ENCODE measurements around the gene DCAF5.
"Not testable (repeated sequence)": the region's sequence is repeated elsewhere in the genome, so short reads cannot be mapped to it uniquely, and the experiment has no call there.

Gene DCAF5

DNA sequence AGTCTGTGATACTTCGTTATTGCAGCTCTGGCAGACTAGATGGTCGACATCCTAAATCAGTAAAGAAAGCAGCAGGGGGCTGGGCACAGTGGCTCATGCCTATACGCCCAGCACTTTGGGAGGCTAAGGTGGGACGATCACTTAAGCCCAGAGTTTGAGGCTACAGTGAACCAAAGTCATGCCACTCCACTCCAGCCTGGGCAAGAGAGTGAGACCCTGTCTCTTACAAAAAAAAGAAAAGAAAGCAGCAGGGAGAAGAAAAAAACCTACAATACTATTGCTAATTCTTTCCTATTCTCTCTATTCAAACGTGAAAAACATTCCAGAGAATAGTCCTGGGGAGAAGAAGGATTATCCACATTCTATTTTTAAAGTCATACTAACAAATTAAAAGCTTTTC lies 79.5 kb downstream of the DCAF5 start:
- H3K79me2 ChIP-seq (ENCODE audit: control insufficient read depth, insufficient read depth, low read length, unreplicated experiment): peaks cover 10% of the 10 kb centered on the region
- H3K4me3 ChIP-seq (ENCODE audit: low read depth, low read length): no peak overlapping the region
- peaks cover 26% of the 10 kb centered on the region for H3K36me3 ChIP-seq (ENCODE audit: insufficient read depth, low read length)
- H2AFZ ChIP-seq (ENCODE audit: low read length, unreplicated experiment): no peak overlapping the region
- H3K27ac ChIP-seq (ENCODE audit: low read depth, low read length): no peak overlapping the region
- H3K4me1 ChIP-seq (ENCODE audit: control insufficient read depth, insufficient read depth, low read length, unreplicated experiment): peaks cover 10% of the 10 kb centered on the region
- H3K27me3 ChIP-seq (ENCODE audit: insufficient read depth, low read length): no peaks in the 10 kb centered on the region

DNA sequence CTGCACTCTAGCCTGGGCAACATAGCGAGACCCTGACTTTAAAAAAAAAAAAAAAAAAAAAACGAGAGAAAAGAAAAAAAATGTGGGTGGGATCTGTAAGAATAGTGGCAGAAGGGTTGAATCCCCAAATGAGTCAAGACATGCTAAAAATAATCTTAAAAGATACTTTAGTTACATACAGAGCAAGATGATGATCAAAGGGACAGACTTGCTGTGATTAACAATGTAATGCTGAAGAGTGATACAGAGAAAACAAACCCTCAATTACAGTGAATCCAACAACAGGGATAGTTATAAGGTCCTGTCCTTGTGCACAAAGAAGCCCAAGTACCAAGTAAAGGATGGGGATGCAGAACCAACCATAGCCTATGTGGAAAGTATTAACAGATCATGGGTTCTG lies 80.3 kb downstream of the DCAF5 start:
- Histone ChIP-seq H3K79me2 (ENCODE audit: control insufficient read depth, insufficient read depth, low read length, unreplicated experiment) (peaks cover 10% of the 10 kb centered on the region), H3K36me3 (ENCODE audit: insufficient read depth, low read length) (peaks cover 26% of the 10 kb centered on the region), H3K4me3 (ENCODE audit: low read depth, low read length) (no peak overlapping the region), H3K27me3 (ENCODE audit: insufficient read depth, low read length) (no peaks in the 10 kb centered on the region), H2AFZ (ENCODE audit: low read length, unreplicated experiment) (no peak overlapping the region), H3K4me1 (ENCODE audit: control insufficient read depth, insufficient read depth, low read length, unreplicated experiment) (peaks cover 3% of the 10 kb centered on the region), H3K27ac (ENCODE audit: low read depth, low read length) (no peak overlapping the region)

DNA sequence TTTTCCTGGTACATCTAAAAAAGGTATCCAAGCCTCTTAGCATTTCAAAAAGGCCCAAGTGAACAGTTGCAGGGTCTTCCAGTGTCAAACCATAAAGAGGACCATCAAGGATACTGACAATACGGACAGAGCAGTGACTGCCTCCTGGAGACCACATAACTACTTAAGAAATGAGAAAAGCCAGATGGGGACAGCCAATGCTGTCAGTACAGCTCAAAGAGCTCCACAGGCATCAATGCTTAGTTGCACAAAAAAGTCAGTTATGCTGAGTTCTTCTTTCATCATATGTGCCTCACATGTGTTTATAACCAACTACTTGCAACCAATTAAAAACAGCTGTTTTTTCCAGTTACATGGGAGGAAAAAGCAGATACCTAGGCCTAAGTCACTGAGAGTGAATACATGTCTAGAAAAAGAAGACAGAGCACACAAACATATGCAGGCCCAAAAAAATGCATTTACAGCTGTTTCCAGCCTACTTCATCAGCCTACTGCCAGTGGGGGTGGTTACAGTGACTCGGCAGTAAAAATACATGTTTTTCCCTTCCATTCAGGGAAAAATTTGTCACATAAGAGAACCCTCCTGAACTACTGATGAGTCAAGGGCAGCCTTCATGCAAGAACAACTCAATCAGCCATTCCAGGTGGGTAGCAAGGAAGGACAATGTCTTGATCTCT lies 84.0 kb downstream of the DCAF5 start:
- Histone ChIP-seq H3K4me3 (ENCODE audit: low read depth, low read length) (no peak overlapping the region), H3K36me3 (ENCODE audit: insufficient read depth, low read length) (peaks cover 19% of the 10 kb centered on the region), H3K4me1 (ENCODE audit: control insufficient read depth, insufficient read depth, low read length, unreplicated experiment) (no peaks in the 10 kb centered on the region), H2AFZ (ENCODE audit: low read length, unreplicated experiment) (no peak overlapping the region), H3K79me2 (ENCODE audit: control insufficient read depth, insufficient read depth, low read length, unreplicated experiment) (no peaks in the 10 kb centered on the region), H3K27me3 (ENCODE audit: insufficient read depth, low read length) (no peaks in the 10 kb centered on the region), H3K27ac (ENCODE audit: low read depth, low read length) (peak overlapping the region; percentile 20; the same call in 1 of the 2 replicates)

DNA sequence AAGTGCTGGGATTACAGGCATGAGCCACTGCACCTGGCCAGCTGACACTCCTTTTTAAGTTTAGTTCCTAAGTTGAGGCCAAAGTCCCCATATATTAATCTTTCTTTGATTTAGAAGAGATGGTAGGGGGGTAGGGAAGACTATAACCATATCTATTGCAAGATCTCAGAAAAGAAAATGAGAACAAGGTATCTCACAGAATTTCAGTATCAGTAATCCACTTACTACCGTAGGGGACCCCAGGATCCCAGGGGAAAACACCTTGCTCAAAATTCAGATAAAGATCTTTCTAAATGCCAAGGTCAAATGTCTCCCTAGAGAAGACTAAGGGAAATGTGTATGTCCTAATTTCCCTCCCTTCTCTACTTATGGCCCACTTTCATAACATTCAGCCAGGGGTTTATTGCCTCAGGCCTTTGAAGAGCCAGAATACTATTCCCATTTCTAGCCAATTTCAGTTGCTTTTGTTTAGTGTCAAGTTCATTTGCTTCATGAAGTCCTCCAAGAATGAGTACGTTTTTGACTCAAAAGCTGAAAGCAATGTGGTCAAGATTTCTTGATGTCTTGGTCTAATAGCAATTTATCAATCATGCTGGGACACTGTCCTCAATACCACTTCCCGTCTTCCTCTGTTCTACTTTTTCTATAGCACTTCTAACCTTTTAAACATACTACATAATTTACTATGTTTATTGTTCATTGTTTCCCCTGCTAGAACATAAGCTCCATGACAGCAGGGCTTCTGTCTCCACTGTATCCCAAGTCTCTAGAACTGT lies 86.3 kb downstream of the DCAF5 start:
- Histone ChIP-seq H3K4me1 (ENCODE audit: control insufficient read depth, insufficient read depth, low read length, unreplicated experiment) (no peaks in the 10 kb centered on the region), H3K79me2 (ENCODE audit: control insufficient read depth, insufficient read depth, low read length, unreplicated experiment) (no peaks in the 10 kb centered on the region), H3K36me3 (ENCODE audit: insufficient read depth, low read length) (peaks cover 24% of the 10 kb centered on the region), H3K27me3 (ENCODE audit: insufficient read depth, low read length) (no peaks in the 10 kb centered on the region), H3K27ac (ENCODE audit: low read depth, low read length) (no peak overlapping the region), H3K4me3 (ENCODE audit: low read depth, low read length) (no peak overlapping the region), H2AFZ (ENCODE audit: low read length, unreplicated experiment) (no peak overlapping the region)

DNA sequence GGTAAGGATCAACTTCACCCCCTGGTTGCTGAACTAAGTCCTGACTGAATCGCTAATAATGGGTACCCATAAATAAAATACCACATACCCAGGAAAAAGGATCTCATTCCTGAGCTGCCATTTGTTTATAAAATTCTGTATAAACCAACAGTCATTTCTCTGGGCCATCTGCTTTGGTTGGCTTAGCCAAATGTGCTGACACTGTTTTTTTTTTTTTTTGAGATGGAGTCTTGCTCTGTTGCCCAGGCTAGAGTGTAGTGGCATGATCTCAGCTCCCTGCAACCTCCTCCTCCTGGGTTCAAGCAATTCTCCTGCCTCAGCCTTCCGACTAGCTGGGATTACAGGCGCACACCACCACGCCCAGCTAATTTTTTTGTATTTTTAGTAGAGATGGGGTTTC lies 87.0 kb downstream of the DCAF5 start:
- H3K36me3 ChIP-seq (ENCODE audit: insufficient read depth, low read length): peaks cover 30% of the 10 kb centered on the region
- not testable (repeated sequence) for H3K27ac ChIP-seq (ENCODE audit: low read depth, low read length)

DNA sequence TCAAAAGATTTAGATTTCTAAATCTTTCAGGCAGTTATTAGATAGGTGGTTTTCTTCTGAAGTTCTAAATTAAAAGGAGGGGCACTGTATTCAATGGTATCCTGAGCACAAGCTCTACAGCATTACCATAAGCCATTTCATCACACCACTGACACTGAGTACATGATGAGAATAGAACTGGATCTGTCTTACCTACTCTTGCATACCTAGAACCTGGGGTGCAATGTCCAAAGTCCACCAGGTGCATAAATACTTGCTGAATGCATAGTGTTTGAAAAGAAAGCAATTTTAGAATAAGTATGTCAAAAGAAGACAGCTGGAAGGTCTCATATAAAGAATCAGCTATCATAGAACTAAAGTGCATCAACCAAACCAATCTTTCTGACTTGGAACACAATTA lies 88.3 kb downstream of the DCAF5 start:
- peaks cover 9% of the 10 kb centered on the region for H3K4me1 ChIP-seq (ENCODE audit: control insufficient read depth, insufficient read depth, low read length, unreplicated experiment)
- H3K36me3 ChIP-seq (ENCODE audit: insufficient read depth, low read length): peaks cover 28% of the 10 kb centered on the region
- no peak overlapping the region for H3K27ac ChIP-seq (ENCODE audit: low read depth, low read length)

More for the DNA sequence above, 87.0 kb downstream of the DCAF5 start:
- not testable (repeated sequence) for H3K4me1 ChIP-seq (ENCODE audit: control insufficient read depth, insufficient read depth, low read length, unreplicated experiment); H3K4me3 ChIP-seq (ENCODE audit: low read depth, low read length); H2AFZ ChIP-seq (ENCODE audit: low read length, unreplicated experiment); H3K27me3 ChIP-seq (ENCODE audit: insufficient read depth, low read length); H3K79me2 ChIP-seq (ENCODE audit: control insufficient read depth, insufficient read depth, low read length, unreplicated experiment)

DNA sequence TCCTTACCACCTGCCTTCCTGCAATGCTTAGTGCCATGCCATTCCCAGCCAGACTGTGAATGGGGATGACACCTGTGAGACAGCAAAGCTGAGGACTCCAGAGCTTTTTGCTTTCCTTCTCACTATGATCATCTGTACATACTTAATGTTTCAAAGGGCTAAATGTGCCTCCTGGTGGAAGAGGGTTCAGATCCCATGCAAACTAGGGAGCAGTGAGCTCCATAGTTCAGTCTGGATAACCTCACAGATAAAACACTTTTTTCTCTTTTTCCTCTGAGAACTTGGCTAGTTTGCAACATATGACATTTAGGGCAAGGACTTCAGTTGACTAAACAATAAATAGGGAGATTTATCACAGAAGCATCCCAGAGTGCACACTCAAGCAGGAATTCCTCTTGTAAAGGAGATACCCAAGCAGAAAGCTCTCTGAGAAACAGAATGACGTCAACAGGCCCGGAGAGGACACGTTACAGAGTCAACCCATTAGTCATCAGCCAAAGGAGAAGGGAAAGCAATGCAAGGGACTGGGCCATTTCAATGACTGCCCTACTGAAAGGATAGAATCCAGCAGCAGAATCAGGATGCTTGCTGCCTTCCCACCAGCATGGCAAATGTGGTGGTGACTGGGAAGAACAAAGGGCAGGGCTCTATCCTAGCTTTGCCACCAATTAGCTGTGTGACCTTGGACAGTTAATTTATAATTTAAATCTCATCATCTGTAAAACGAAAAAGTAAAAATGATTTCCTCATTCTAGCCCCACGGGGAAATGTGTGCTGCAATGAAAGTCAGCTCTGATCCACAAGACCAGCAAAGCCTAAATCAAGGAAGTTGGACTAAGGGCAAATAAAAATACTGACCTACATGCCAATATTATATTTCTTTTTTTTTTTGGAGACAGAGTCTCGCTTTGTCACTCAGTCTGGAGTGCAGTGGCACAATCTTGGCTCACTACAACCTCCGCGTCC lies 93.0 kb downstream of the DCAF5 start:
- Histone ChIP-seq H3K27ac (ENCODE audit: low read depth, low read length) (peak overlapping the region; percentile 84), H3K4me1 (ENCODE audit: control insufficient read depth, insufficient read depth, low read length, unreplicated experiment) (peaks cover 31% of the 10 kb centered on the region), H3K36me3 (ENCODE audit: insufficient read depth, low read length) (peaks cover 34% of the 10 kb centered on the region), H3K4me3 (ENCODE audit: low read depth, low read length) (no peak overlapping the region; the same call in 1 of the 2 replicates), H3K27me3 (ENCODE audit: insufficient read depth, low read length) (no peaks in the 10 kb centered on the region), H2AFZ (ENCODE audit: low read length, unreplicated experiment) (no peak overlapping the region), H3K79me2 (ENCODE audit: control insufficient read depth, insufficient read depth, low read length, unreplicated experiment) (no peaks in the 10 kb centered on the region)

More for the DNA sequence above, 88.3 kb downstream of the DCAF5 start:
- Histone ChIP-seq H3K27me3 (ENCODE audit: insufficient read depth, low read length) (no peaks in the 10 kb centered on the region), H3K79me2 (ENCODE audit: control insufficient read depth, insufficient read depth, low read length, unreplicated experiment) (no peaks in the 10 kb centered on the region), H3K4me3 (ENCODE audit: low read depth, low read length) (no peak overlapping the region), H2AFZ (ENCODE audit: low read length, unreplicated experiment) (no peak overlapping the region)

DNA sequence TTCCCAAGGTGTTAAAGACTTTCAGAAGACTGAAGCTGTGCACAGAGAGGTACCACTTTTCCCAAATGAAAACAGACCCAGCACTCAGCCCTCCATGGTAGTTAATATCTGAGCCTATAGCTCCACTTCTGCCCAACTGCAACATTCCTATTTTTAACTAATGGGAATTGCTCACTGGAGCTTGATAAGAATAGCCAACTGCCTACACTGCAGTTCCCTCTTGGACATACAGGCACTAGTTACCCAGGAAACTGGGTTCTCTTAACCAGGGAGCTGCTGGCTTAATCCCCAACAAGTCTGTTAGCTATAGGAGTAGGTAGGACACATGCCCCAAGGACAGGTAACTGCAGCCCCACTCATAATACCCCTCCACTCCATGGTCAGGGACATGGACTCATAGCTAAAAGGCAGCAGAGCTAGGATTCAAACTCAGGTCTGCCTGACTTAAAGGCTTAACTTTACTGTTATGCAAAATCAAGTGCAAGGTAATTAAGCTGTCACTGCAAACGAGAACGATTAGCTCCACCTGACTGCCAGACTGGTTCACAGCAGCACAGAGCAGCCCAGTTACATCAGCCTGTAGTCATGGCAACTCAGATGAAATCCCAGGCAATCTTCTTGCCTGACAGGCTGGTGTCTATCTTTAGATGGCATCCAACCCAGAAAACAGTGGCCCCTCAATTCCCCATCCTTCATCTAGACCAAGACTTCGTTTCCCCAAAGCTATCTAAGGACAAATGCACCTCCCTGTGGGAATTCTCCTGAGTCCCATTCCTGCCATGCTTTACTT lies 96.7 kb downstream of the DCAF5 start:
- no peak overlapping the region for H2AFZ ChIP-seq (ENCODE audit: low read length, unreplicated experiment)
- H3K79me2 ChIP-seq (ENCODE audit: control insufficient read depth, insufficient read depth, low read length, unreplicated experiment): no peaks in the 10 kb centered on the region
- H3K27ac ChIP-seq (ENCODE audit: low read depth, low read length): peak overlapping the region; percentile 81
- peaks cover 31% of the 10 kb centered on the region for H3K36me3 ChIP-seq (ENCODE audit: insufficient read depth, low read length)
- H3K4me3 ChIP-seq (ENCODE audit: low read depth, low read length): no peak overlapping the region
- no peaks in the 10 kb centered on the region for H3K27me3 ChIP-seq (ENCODE audit: insufficient read depth, low read length)
- peaks cover 40% of the 10 kb centered on the region for H3K4me1 ChIP-seq (ENCODE audit: control insufficient read depth, insufficient read depth, low read length, unreplicated experiment)

DNA sequence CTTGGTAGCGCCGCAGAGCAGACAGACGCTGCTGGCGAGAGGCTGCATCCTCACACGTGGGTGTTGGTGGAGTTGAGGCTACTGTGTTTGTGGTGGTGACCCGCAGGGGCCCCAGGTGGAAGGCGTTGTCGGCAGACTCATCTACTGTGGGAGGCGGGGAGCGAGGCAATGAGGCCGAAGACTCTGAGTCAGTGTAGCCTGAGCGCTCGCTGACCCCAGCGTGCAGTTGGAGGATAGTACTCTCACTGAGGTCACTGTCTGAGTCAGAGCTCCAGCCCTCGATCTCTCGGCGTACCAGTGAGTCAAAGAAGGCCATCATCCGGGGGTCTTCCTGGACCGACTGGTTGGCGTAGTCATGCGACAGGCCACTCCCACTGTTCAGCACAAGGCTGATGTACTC lies 97.8 kb downstream of the DCAF5 start:
- Histone ChIP-seq H3K27me3 (ENCODE audit: insufficient read depth, low read length) (no peaks in the 10 kb centered on the region), H3K36me3 (ENCODE audit: insufficient read depth, low read length) (peaks cover 28% of the 10 kb centered on the region; the same call in 1 of the 2 replicates), H3K79me2 (ENCODE audit: control insufficient read depth, insufficient read depth, low read length, unreplicated experiment) (no peaks in the 10 kb centered on the region), H3K4me3 (ENCODE audit: low read depth, low read length) (no peak overlapping the region), H2AFZ (ENCODE audit: low read length, unreplicated experiment) (no peak overlapping the region), H3K4me1 (ENCODE audit: control insufficient read depth, insufficient read depth, low read length, unreplicated experiment) (peaks cover 46% of the 10 kb centered on the region), H3K27ac (ENCODE audit: low read depth, low read length) (peak overlapping the region; percentile 81)

DNA sequence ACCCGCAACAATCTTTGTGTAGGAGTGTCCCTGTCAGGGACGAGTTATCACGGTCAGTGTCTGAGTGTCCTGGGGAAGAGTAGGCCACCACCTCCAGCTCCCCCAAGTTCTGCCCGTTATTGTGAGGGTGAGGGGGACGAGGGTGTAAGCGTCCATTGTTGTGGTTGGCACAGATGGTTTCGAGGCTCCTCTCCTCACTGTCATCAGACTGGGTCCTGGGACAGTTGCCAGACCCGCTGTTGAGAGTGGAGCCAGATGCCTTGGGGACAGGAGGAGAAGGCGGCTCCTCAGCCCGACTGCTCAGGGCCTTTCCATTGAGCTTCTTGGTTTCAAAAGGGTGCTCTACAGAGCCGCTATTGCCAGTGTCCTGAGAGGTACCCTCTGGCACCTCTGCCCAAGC lies 98.9 kb downstream of the DCAF5 start:
- Histone ChIP-seq H3K4me3 (ENCODE audit: low read depth, low read length) (no peak overlapping the region), H3K4me1 (ENCODE audit: control insufficient read depth, insufficient read depth, low read length, unreplicated experiment) (peaks cover 48% of the 10 kb centered on the region), H3K36me3 (ENCODE audit: insufficient read depth, low read length) (peaks cover 24% of the 10 kb centered on the region; the same call in 1 of the 2 replicates), H3K27ac (ENCODE audit: low read depth, low read length) (no peak overlapping the region), H3K27me3 (ENCODE audit: insufficient read depth, low read length) (no peaks in the 10 kb centered on the region), H2AFZ (ENCODE audit: low read length, unreplicated experiment) (no peak overlapping the region), H3K79me2 (ENCODE audit: control insufficient read depth, insufficient read depth, low read length, unreplicated experiment) (no peaks in the 10 kb centered on the region)

All from ACC112 (cell line).